ENCODE measurements around the gene NAAA. TPM values are rescaled to one million over a fixed set of nuclear protein-coding genes. Genes with fewer than 3 reads are reported as not detected.
A peak's percentile ranks its signal among the peaks of the same experiment; 100 is the strongest.
"Not testable (repeated sequence)": the region's sequence is repeated elsewhere in the genome, so short reads cannot be mapped to it uniquely, and the experiment has no call there.

The NAAA gene
- 34.5 and 65.9 TPM in 2 replicates for total RNA-seq

DNA sequence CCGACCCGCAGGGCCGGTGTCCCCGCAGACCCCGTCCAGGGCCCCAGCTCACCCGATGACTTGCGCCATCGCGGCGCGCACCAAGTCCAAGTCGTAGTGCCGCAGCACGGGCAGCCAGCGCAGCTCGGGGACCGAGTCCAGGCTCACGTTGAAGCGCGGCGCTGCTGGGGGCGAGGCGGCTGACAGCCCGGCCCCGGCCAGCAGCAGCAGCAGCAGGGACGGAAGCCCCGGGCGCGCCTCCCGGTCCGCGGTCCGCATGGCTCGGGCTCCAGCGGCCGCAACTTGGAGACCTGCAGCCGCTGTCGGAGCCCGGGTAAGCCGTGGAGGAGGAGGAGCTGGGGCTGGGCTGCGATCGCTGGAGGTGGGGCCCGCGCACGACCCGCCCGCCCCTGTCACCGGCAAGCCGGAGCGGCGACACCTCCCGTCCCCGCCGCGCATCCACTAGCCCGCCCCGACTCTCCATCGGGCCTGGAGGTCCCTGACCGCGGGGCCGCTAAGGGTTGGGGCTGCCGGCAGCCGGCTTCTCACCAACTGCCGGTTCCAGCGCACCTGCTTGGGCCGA is at the start of gene NAAA:
Gene NAAA, minus strand, starts transcription at position 322 of the 562 bp plus-strand sequence. Its CDS starts 64 bp downstream, at position 258.
- DNase-seq, result peak; percentile 81

DNA sequence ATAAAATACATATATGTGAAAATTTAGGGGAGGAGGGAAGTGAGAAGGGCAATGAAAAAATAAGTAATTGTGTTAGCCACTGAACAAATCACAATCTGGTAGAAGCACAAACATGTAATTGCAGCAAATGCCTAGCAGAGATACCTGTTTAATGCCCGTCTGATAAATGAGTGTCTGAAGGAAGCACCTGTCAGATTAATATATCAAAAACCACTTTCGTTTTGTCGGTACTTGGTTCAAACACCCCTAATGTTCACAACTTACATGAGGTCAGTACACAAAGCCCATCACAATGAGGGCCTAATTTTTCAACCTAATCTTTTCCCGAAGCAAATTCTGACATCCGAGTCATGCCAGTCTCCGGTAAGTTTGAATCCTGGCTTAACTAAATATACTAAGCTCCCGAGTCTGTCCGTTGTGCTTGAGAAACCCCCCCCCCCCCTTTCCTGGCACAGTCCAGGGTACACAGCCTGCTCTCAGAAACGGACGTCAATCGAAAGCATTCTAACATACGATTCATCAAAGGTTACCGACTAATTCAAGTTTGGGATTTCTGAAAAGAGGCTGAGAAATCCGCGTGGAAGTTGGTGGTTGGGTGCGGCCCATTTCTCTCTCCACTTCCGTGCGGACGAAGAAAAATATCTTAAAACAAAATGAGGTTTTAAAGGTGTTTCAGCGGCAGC is 49.2 kb upstream of the NAAA start:
- peak; percentile 46 for DNase-seq

DNA sequence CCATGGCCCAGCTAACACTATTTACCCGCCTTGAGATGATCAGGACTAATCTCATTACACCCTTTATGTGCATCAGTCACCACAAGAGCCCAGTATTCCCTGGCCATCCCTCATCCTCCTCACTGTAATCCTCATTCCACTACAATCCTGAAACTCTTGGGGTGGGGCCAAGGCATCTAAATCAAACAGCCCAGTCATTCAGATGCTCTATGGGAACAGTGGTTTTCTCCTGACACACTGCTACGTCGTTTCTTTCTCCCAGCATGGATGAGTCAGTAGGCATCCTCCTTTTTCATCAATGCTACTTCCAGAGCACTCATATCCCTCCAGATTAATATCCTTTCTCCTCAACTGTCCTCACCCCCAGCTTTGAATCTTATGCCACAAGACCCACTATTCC is 44.3 kb upstream of the NAAA start:
- DNase-seq, result peak; percentile 13

DNA sequence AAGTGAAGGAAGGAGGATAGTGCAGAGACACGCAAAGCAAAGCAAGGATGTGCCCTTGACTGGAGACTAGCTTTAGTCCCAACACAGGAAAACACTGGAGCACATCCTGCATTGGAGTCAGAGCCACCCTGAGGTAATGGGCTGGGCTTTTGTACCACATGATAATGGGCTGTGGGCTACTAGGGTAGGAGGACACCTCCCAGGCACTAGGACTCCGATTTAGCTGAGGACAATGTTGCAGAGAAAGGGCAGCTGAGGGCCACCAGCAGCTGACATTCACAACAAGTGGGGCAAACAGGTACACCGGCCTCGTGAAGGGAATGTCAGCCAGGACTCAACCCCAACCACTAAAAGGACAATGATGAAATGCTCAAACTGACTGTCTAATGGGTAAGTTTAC is 39.8 kb upstream of the NAAA start:
- DNase-seq, result no peak

DNA sequence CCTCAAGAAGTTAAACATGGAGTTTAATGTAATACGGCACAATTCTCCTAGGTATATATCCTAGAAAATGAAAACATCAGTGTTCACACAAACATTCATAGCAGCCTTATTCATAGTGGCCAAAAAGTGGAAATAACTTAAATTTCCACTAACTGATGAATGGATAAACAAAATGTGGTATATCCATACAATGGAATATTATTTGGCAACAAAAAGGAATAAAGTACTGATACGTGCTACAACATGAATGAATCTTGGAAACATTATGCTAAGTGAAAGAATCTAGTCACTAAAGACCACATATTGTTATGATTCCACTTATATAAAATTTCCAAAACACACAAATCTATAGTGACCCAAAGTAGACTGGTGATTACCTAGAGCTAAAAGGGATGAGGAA is 35.4 kb upstream of the NAAA start:
- no peak for DNase-seq

DNA sequence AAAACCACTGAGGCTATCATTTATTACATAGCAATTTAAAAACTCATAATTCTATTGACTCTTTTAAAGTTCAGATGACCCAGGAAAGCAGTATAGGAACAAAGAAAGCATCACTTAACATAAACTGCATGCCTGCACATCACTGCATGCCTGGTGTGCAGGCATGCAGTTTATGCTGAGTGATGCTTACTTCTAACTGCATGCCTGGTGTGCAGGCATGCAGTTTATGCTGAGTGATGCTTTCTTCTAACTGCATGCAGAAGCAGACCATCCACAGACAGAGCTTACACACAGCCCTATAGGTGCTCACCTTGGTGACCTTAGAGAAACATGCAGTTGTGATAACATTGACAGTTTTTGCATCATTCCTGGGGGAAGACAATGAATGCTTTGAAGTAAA is 33.0 kb upstream of the NAAA start:
- no peak for DNase-seq

DNA sequence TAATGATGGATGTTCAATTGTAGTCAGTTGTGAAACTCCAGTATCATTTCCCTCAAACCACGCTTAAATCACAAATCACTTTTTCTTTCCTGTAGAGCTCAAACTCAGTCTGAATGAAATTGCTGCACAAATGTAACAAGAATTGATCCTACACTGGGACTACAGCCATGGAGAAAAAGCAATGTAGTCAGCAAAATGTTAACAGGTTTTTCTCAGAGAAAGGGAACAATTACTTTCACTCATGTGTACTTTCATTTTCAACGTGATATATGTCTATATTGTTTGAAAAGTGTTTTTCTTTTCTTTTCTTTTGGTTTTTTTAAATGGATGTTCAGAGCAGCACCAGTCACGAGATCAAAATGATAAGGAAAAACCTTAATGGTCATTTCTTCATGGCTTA is 27.3 kb upstream of the NAAA start:
- no peak for DNase-seq

DNA sequence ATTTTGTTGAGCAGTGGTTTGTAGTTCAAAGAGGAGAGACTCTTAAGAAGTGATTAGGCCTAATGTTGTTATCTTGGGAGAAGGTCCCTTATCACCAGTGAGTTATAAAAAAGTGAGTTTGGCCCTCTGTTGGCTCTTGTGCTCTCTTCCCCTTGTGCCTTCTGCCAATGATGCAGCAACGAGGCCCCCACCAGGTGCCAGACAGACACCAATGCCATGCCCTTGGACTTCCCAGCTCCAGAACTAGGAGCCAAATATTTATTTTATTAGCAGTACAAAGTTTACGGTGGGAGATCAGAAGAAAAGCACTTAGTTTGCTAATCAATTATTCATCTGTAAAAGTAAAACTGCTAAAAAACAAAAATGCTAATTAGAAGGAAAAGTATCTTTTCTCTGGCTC is 22.7 kb upstream of the NAAA start:
- no peak for DNase-seq

DNA sequence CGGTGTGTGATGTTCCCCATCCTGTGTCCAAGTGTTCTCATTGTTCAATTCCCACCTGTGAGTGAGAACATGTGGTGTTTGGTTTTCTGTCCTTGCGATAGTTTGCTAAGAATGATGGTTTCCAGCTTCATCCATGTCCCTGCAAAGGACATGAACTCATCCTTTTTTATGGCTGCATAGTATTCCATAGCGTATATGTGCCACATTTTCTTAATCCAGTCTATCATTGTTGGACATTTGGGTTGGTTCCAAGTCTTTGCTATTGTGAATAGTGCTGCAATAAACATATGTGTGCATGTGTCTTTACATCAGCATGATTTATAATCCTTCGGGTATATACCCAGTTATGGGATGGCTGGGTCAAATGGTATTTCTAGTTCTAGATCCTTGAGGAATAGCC is 21.3 kb upstream of the NAAA start:
- DNase-seq, result not testable (repeated sequence)

DNA sequence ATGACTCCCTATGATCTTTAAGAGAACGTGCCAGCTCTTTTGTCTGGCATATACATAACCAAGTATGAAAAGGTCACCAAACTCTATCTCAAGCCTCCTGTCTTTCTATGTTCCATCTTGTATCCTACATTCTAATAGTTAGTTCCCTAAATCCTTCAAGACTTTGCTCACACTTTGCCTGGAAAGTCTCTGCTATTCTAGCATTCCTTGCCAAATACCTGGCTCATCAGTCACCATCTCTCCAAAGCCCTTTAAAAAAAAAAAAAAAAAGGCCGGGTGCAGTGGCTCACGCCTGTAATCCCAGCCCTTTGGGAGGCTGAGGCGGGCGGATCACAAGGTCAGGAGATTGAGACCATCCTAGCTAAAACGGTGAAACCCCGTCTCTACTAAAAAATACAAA is 17.7 kb upstream of the NAAA start:
- not testable (repeated sequence) for DNase-seq

DNA sequence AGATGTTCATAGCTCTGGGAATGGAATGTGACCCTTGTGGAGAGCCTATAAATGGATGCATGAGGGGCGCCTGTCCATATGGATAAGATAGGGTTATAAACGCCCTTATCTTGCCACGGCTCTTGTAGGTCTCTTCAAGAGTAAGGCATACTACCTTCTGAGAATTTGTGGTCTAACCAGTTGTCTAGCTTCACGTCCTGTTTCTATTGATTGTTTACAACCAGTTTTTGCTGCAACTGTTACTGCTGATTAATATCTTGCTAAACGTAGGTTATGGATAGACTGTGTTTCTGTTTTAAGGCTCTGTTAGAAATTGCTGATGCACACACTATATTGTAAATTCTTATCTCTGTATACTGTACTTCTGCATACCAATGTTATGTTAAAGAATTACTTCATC is 14.0 kb upstream of the NAAA start:
- not testable (repeated sequence) for DNase-seq

DNA sequence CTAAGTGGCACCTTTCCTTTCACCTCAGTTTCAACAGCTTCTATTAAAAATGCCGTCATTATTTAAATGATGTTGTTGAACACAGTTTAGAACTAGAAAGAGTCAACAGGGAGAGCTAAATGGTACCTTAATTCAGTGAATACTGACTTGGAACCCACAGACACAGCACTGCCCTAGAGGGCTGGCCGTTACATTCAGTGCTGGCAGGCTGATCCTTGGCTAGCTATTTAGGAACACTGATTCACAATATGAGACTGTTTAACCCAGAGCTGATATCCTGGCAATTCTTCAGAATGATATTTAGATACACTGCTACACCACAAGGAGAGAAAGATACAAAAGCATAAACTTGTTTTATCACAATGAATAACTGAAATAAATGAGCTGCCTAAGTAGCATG is 12.7 kb upstream of the NAAA start:
- DNase-seq, result no peak

DNA sequence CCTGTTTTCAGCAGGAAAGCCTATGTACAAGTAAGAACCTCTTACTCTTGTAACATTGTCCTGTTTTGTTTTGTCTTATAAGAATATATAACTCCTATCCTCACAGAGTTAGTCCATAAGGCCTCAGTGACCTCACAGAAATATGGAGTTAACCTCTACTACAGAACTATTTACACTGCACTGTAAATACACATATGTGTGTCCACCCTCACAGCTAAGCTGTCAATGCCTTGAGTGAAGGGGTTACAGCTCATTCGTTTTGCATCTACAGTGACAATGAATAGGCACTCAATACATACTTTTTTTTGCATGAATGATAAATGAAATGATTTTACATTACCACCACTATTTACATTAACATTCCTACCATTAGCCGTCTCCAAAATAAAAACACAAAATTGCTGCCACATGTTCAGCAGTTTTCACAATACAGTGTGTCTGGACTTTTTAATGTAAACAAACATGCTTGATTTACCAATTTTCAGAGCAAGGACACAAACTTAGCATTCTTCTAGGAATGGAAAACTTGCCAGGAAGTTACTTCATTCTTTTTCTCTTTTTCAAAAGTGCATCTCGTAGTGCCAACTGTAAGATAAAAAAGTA is 9.5 kb upstream of the NAAA start:
- DNase-seq, result no peak

DNA sequence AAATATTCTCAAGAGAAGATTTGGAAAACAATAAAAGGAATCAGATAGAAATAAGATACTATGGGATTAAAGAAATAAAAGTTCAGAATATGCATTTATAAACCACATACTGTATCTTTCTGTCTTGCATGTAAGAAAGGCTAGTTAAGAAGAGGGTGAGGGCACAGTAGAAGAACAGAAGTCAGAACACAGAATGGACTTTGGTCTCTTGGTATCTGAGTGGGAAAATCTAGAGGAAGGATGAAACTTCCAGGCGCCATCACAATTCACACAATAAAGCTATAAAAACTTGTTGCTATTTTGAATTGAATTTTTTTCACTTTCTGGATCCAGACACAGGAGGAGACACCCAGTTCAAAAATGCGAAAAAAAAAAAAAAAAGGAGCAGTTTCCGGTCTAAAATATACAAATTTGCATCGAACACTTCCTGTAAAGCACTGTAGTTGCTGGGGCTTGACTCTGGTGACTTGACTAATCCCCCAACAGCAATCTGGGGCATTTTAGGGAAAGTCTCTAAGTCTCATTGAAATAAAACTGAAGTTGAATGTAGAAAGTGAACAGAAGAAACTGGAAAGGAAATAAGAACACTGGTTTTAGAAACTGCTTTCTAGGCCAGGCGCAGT is 8.1 kb upstream of the NAAA start:
- DNase-seq, result no peak

DNA sequence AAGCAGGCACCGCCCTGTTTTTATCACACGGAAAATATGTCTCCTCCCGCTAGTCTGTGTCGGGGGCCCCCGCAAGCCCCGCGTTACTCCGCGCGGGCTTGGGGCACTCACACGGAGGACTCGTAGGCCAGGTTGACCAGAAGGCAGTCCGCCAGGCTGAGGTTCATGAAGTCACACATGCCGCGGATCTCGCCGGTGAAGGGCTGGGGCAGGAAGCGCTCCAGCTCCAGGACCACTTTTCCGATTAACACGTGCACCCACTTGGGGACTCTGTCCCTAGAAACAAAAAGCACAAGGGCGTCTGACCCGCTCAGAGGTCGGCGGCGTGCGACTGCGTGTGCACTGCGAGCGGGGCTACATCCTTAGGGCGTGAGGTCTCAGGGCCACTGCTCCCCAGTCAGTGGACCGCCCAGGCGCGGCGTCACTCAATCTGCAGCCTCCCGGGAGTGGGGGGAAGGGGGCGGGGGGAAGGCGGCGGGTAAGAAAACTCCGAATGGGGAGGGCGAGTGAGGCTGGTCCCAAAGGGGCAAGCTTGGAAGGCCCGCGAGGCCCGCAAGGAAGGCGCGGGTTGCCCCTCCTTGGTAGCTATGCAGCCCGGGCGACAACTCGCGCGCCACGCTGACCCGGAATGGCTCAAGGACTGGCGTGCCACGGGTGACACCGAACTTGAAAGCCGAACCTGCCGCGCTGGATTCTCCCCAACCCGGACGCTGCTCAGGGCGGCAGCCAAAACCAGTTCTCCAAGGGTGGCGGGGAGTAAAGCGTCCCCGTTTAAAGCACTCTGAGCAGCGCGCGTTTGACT is 722 bp downstream of the NAAA start:
- peak; percentile 64 for DNase-seq

DNA sequence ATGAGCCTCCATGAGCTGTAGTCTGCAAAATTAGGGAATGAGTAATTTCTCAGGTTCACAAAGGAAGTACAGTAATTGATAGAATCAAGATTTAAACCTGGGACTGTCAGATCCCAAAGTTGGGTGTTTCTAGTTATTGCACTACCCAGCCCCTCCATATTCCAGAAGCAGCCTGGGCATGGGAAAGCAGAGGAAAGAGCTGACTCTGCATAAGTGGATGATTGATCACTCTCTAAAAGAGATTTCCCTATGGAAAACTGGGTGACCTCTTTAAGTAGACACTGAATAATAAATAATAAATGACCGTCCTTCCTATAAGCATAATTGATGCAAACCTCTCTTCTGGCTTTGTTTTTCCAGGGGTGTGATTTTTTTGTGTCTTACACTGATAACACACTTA is 5.2 kb downstream of the NAAA start:
- DNase-seq, result no peak

DNA sequence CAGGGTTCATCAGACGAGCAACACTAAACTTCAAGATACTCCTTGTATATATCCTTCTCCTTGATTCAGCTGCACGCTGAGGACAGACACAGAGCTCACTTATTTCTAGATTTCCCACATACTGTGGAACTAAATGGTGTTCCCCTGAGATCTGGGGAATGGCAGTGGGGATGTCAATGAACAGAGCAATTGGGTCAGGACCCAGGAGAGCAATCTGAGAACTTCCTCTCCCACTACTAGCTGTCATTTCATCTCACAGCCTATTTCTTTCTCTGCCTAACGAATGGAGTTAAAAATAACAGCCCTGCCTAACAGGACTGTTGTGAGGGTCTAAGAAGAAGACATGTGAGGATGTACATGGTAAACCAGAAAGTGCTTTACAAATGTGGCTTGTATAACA is 10.7 kb downstream of the NAAA start:
- DNase-seq, result no peak

DNA sequence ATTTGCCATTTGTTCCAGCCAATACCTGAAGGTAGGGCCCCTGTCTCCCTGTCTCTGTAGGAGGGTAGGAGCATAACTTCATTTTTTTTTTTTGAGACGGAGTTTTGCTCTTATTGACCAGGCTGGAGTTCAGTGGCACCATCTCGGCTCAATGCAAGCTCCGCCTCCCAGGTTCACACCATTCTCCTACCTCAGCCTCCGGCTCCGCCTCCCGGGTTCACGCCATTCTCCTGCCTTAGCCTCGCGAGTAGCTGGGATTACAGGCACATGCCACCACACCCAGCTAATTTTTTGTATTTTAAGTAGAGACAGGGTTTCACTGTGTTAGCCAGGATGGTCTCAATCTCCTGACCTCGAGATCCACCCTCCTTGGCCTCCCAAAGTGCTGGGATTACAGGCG is 15.9 kb downstream of the NAAA start:
- not testable (repeated sequence) for DNase-seq

DNA sequence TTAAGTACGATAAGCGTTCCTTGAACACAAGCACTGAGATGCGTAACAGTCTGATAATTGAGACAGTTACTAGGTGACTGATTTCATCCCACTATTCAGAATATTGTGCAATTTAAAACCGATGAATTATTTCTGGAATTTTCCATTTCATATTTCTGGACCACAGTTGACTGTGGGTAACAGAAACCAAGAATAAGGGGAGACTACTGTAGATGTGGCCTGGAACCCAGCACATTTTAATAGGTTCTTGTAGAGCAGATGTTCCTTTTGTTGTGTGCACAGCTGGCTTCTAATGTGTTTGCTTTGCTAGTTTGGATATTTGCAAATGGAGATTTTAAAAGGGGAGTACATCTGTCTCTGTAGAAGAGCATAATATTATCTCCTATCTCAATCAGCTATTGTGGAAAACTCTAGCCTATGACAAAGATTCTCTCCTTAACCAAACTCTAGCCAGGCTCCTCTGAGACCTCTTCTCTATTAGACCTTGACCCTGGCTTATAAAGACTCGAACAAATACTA is 16.4 kb downstream of the NAAA start:
- DNase-seq, result no peak

DNA sequence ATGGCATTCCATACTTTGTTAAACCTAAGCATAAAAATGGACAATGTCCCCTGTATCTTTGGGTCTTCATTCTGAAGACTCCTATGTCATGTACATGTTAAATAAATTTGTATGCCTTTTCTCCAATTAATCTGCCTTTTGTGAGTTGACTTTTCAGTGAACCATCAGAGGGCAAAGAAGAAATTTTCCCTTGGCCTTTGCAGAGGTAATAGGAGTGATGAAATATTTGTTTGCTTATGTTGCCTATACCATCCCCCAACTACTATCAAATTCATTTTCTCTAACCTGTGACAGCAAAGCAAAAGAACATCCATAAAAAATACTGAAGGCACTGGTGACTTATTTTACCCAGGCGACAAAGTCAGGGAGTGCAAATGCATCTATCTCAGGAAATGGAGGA is 18.2 kb downstream of the NAAA start:
- no peak for DNase-seq

DNA sequence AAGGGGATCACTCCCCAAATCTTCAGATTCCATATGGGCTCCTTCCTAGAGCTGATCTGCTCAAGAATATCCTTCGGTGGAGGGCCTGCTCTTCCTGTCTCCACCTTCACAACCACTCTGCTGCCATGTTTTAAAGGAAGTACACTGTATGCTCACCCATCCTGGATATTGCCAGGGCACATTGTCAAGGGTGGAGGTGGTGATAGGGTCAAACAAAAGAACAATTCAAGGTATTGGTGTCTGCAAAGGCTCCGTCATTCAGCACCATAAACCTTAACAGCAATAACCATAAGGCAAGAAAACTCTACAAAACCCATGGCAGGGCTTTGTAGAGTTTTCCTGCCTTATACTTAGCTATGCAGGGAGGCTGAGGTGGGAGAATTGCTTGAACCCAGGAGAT is 18.9 kb downstream of the NAAA start:
- no peak for DNase-seq

DNA sequence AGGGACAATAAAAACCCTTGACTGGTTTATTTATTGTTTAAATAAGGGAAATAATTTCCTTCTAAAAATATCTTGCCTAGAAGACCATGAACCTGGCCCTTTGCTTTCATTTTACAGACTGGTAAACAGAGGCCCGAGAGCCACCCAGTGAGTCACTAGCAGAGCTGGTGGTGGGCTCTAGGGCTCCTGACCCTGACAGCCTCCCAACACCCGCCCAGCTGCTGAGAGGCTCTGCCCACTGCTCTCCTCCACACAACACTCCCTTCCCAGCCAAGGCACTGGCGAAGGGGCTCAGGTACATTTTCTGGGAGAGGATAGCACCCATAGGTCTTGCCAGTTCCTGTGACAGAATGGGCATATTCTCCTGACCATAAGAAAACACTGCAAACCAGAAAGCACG is 20.5 kb downstream of the NAAA start:
- no peak for DNase-seq

DNA sequence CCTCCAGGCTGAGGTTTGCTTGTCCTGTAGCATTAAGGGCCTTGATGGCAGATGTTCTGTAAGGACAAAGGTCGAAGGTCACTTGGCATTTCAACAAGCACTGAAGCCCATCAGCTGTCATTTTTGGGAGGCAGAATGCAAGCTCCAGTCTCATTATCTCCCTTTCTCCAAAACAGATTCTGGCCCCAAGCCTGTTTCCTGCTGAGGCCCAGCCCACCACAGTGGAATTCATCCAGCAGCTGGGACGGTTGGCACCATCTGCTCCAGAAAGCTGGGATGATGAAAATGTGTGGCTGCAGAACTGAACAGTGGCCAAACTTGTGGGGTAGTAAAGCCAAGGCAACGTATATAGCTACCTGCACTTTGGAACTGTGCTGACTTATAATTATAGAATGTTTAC is 20.9 kb downstream of the NAAA start:
- DNase-seq, result no peak
